ENCODE results near the gene BACH2.
"Not testable (repeated sequence)": the region's sequence is repeated elsewhere in the genome, so short reads cannot be mapped to it uniquely, and the experiment has no call there.

BACH2 gene

DNA sequence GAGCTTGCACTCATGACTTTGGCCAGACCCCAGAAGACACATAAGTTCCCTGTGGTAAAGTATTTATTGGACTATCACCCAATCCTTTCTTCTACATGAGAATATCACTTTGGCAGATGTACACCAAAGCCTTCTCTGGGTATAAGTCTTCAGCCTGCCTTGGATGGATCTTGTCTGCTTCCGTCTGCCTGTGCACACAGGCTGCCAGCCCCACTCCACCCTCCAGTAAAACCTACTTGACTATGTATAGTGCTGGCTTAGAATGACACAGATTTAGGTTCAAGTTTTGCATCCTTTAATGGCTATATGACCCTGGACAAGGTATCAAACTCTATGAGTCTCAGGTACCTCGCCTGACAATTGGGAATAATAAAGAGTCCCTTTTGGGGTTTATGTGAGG is 63.4 kb downstream of the BACH2 start:
- no peak for DNase-seq

- DNase-seq = no peak
Measured at GRCh38 chr6:90231798-90232197, 64.8 kb downstream of the BACH2 start.

DNA sequence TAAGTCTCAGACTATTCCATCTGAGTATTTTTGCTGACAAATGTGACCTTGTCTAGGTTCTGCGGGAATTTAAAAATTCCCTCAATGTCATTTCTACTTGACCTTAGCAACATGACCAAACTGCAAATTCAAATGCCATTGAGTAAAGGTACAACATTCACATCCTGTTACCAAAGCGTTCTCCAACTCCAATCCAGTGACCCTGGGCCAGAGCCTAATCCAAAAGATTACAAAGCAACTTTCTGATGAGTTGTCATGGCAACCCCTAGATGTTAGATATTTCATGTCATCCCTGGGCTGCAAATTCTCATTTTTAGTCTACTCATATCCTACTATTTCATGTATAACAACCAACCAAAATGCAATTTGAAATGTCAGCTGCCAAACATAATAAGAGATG is 65.3 kb downstream of the BACH2 start:
- DNase-seq = no peak

- no peak for DNase-seq
Measured at GRCh38 chr6:90230548-90231215, 66.0 kb downstream of the BACH2 start.

DNA sequence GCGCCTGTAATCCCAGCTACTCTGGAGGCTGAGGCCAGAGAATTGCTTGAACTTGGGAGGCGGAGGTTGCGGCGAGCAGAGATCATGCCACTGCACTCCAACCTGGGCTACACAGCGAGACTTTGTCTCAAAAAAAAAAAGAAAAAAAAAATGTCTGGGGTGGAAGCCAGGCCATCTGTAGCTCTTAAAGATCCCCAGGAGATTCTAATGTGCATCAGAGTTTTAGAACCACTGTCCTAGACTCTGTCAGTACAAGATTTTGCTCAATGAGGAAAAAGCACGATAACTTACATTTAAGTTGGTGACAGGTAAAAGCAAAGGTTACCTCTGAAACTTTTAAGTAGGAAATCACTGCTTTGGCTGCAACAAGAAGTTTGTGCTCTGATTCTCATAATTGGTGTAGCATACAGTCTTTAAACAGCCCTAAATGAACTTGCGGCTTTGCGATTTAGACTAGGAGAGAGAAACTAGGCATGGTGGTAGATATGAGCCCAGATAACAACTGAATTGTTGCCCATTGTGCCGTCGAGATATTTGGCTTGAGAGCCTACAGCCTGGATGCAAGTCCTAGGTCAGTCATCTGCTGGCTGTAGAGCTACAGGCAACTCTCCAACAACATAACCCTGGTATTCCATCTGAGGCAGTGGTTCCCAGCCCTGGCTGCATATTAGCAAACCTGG is 67.2 kb downstream of the BACH2 start:
- no peak for DNase-seq

GRCh38 chr6:90227673-90228072 is 69.0 kb downstream of the BACH2 start:
- DNase-seq = no peak

- DNase-seq = no peak
Measured at GRCh38 chr6:90227213-90227612, 69.4 kb downstream of the BACH2 start.

- DNase-seq = no peak
Measured at GRCh38 chr6:90226257-90226656, 70.4 kb downstream of the BACH2 start.

GRCh38 chr6:90224196-90224595 is 72.4 kb downstream of the BACH2 start:
- no peak for DNase-seq

DNA sequence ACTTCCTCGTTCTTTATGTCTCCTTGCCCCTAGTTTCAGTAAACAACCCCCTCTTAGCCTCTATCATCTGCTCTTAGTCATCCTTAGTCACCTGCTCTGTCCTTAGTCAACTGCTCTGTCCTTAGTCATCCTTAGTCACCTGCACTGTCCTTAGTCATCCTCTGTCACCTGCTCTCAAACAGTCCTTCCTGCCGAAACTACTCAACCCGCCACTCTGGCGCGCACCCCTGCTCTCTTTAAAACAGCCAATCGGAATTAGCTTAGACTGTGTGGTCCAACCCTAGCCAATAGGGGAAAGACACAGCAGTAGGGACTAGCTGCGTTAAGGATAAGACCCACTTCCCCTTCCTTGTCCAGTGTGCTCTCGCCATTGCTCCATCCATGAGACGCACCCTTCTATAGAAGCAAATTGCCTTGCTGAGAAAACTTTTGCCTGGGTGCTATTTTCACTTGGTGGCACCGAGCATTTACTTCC is 73.9 kb downstream of the BACH2 start:
- no peak for DNase-seq

GRCh38 chr6:90222008-90222407 is 74.6 kb downstream of the BACH2 start:
- DNase-seq = no peak

DNA sequence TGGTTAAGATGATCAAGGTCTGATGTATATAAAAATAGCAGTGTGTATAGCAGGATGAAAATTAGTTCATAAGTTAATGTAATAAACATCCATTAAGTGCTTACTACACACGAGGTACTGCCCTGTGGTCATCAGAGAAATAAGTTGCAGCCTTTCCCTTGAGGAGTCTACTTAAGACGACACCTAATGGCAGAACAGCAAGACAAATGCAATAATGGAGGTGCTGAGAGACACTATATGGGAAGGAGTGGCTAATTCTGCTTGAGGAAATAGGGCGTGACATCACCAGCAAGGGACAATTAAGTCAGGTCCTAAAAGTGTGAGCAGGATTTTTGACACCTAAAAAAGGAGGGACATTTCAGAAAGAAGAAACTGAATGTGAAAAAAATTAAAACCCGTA is 75.2 kb downstream of the BACH2 start:
- no peak for DNase-seq

GRCh38 chr6:90220273-90220672 is 76.4 kb downstream of the BACH2 start:
- DNase-seq = no peak

DNA sequence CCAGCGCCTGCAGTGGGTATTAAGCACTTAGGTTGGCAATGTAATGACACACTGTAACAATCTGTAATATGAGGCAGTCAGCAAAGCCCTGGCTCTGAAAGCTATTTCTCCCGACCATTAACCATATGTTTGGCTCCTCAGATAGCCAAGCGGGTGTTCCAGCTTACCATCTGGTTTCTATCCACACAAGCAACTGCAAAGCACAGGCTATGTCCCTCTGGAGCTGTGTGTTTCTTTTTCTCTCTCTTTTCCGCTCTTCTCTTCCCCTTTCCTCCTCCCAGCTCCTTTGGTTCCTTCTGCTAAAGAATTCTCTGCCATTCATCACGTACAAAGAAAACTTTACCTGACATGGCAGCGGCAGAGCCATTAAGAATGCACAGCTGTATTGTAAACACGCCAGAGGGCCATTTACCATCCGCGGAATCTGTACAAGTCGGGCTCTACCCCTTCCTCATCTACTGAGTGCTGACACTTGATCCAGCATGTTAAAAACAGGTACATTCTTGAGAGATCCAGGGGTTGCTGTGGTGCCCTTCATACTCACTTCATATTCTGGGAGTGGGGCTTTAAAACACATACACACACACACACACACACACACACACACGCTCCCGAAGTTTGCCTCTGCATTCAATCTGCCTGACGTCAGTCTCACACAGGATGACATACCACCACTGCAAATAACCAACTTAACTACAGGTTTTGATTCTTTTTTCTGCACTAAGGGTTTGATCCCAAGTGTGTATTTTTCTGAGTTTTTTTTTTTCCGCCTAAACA is 77.2 kb downstream of the BACH2 start:
- DNase-seq = peak; percentile 90

- DNase-seq = no peak
Measured at GRCh38 chr6:90218959-90219208, 77.8 kb downstream of the BACH2 start.

DNA sequence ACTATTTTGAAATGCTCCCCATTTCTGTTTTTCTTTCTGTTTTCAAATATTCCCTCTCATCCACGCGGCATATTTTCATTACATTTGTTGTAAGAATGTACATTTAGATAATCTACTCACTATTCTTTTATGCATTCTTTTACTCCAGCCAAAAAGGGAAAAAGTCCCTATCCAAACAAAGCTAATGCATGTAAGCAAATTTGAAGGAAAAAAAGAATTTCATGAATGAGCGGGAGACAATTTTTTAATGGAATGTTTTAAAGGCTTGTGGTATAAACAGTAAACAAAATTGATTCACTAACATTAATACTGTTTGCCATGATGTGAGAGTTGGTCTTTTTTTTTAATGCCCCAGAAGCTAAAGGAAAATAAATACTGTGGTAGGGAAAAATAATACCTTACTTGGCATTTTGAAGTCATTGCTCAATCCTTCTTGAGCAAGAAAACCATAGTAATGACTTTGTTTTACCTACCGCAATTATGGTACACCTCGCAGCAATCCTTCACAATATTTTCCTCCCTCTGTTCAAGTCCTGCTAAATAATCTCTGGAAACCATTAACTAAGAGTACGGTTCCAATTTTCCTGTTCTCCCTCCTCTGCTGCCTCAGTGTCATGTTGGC is 79.0 kb downstream of the BACH2 start:
- no peak for DNase-seq

DNA sequence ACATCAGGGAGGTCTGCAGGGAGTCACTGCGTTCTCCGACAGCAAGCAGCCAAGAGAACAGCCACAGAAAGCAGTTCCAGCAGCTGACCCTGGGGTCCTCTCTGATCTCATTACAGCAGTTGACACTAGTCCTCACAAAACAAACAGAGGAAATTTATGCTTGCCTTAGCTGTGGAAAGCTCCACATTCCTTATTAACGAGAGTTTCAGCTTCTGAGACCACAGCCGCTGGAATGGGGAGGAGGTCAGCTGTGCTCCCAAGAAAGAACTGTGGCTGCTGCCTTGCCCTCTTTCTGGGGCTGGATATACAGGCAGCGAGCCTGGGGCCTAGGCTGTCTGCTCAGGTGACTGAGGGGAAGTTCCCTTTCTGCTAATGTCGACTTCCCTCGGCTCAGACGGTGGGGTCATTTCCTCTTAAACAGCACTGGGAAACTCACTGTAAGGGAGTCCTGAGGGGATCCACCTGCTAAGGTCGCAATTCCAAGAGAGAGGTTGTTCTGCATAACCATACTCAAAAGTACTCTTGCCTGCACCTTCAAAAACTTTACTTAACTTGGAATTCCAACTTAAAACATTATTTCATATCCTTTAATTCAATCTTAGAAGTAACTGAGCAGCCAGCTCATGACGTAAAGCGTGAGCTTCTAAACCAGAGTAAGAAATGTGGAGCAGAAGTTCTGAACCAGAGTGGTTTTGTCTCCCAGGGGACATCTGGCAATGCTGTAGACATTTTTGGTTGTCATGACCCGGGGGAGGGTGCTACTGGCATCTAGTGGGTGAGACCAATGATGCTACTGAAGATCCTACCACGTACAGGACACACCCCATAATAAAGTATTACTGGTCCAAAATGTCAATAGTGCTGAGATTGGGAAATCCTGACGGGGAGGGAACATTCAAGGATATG is 80.3 kb downstream of the BACH2 start:
- DNase-seq = peak; percentile 52

DNA sequence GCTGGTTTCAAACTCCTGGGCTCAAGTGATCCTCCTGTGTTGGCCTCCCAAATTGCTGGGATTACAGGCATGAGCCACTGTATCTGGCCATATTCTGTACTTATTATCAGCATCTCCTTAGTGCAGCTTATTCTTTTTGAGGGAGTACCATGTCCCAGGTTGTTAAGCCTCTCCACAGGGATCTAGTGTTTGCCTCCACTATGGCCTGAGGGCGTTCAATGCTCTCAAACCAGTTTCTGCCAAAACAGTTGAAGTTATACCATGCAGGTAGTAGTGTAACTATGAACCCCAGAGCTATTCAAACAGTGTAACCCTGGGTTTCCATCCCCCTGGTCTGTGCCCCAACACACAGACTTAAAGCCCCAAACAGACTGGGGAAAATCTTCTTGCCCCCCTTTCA is 81.7 kb downstream of the BACH2 start:
- DNase-seq = no peak

DNA sequence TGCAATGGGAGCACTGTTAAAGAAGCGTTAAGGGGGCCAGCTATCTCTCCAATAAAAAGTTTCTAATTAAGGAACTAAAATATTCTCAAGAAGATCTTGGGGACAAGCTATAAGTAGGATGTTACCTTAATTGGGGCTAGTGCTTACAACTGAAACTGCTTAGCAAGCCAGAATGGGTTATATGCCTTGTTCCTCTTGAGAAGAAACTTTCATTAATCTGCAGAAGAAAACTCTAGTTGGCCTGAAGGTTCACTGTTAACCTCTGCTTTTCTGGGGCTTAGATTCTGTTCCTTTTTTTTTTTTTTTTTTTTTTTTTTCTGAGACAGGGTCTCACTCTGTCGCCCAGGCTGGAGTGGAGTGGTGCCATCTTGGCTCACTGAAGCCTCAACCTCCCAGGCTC is 82.2 kb downstream of the BACH2 start:
- DNase-seq = no peak

- no peak for DNase-seq
Measured at GRCh38 chr6:90212274-90212673, 84.4 kb downstream of the BACH2 start.

DNA sequence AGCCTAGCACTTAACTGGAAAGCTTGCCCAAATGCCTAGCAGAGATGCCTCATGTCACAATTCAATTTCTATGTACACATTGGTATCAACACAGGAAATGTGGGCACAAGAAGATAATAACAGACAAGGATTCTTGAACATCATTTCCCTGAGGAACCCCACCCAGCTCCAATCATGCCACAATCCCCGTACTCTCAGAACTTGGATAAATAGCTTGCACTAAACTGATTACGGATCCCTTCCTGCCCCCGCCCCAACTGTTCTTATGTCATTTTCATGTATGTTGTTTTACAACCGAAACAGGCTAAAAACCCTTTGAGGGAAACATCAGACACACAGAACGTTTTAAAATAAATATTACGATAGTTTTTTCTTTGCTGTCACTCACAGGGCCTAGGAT is 87.1 kb downstream of the BACH2 start:
- no peak for DNase-seq

DNA sequence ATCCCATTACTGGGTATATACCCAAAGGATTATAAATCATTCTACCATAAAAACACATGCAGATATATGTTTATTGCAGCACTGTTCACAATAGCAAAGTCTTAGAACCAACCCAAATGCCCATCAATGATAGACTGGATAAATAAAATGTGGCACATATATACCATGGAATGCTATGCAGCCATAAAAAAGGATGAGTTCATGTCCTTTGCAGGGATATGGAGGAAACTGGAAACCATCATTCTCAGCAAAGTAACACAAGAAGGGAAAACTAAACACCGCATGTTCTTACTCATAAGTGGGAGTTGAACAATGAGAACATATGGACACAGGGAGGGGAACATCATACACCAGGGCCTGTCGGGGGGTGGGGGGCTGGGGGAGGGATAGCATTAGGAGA is 88.0 kb downstream of the BACH2 start:
- DNase-seq = not testable (repeated sequence)
